Prostate gland (tissue), 2 donors: ENCODE results near the gene DCTN2. TPM values are rescaled to one million over a fixed set of nuclear protein-coding genes. Genes with fewer than 3 reads are reported as not detected.
"Not testable (repeated sequence)": the region's sequence is repeated elsewhere in the genome, so short reads cannot be mapped to it uniquely, and the experiment has no call there.

Source experiments
- DNase-seq: peaks from one replicate; pipeline ENCODE4 v3.0.0-alpha.2; 2019; ENCODE audit warnings: low spot score
- H3K27ac ChIP-seq, 2 donors: fragments of 200-600 bp; sonication (generic); 2 replicates each; pipeline ENCODE4 v1.5.1; 2017 to 2019
- H3K27me3 ChIP-seq: fragments of 200-600 bp; sonication (generic); replicated peaks from 2 replicates; pipeline ENCODE4 v1.5.1; 2019; ENCODE audit not compliant: insufficient read depth
- H3K36me3 ChIP-seq, 2 donors: fragments of 200-600 bp; sonication (generic); 1 replicate in 1 of 2; 2 replicates in 1 of 2; pipeline versions ENCODE4 v1.5.1 to v1.8.1; 2017 to 2019
- H3K4me1 ChIP-seq: fragments of 200-600 bp; sonication (generic); replicated peaks from 2 replicates; pipeline ENCODE4 v1.5.1; 2019
- H3K4me3 ChIP-seq, 2 donors: fragments of 200-600 bp; sonication (generic); 2 replicates each; pipeline ENCODE4 v1.5.1; 2017 to 2019
- H3K9me3 ChIP-seq: fragments of 200-600 bp; sonication (generic); 2 replicates; pipeline ENCODE4 v1.5.1; 2017
- CTCF ChIP-seq, 4 experiments: fragments of 200-600 bp in 2 of 4; fragments of 450-650 bp in 2 of 4; sonication (generic) in 2 of 4; IDR thresholded peaks; 1 replicate in 3 of 4; 2 replicates in 1 of 4; pipeline ENCODE4 v1.5.1; 2016 to 2019; ENCODE audit warnings: antibody characterized with exemption in 4 of 4, mild to moderate bottlenecking in 2 of 4, moderate library complexity in 2 of 4
- POLR2A ChIP-seq: fragments of 450-650 bp; IDR thresholded peaks from one replicate; pipeline ENCODE4 v1.6.1; 2016; ENCODE audit warnings: antibody characterized with exemption, mild to moderate bottlenecking
- POLR2AphosphoS5 ChIP-seq: sonication (generic); formaldehyde crosslinking; IDR thresholded peaks from one replicate; pipeline ENCODE4 v1.6.1; 2017; ENCODE audit warnings: antibody characterized with exemption
- WGBS: methylation state at CpG from one replicate; pipeline ENCODE4 v1.1.5; 2018; 5-methylcytosine and 5-hydroxymethylcytosine counted together
- intact Hi-C: fragments of 100-400 bp; cut with DNase I; formaldehyde crosslinking; loops from one replicate; pipeline ENCODE4 v1.14.2; 2022
- total RNA-seq, 2 donors: library from RNA; depleted of rRNA; stranded (reverse); fragments of >200 nt; gene quantifications; one replicate each; pipeline ENCODE4 v1.1.0, GENCODE V29; 2016

Gene DCTN2
- total RNA-seq, 2 donors from 2014 or later = 131 to 157 TPM

GRCh38 chr12:57498571-57498970 lies 48.4 kb downstream of the DCTN2 start:
- peaks cover 4 to 8% of the 10 kb centered on the region in 2 donors for H3K36me3 ChIP-seq
- H3K4me1 ChIP-seq = no peaks in the 10 kb centered on the region
- no peaks in the 10 kb centered on the region for H3K9me3 ChIP-seq
- H3K27ac ChIP-seq = no peak overlapping the region
- WGBS = 89% methylated on average over 4 of the region's 4 CpGs
- H3K4me3 ChIP-seq = no peak overlapping the region
- no peak for TF ChIP-seq CTCF (IDR thresholded peaks at IDR 0.05)
- TF ChIP-seq POLR2A = no peak
- DNase-seq = no peak
- intact Hi-C loops = no loop called here
- H3K27me3 ChIP-seq = no peaks in the 10 kb centered on the region

GRCh38 chr12:57498132-57498502 lies 48.9 kb downstream of the DCTN2 start:
- Histone ChIP-seq H3K27ac (no peak overlapping the region), H3K4me3 (no peak overlapping the region), H3K36me3 (peaks cover 4 to 8% of the 10 kb centered on the region in 2 donors), H3K9me3 (no peaks in the 10 kb centered on the region), H3K4me1 (no peaks in the 10 kb centered on the region), H3K27me3 (no peaks in the 10 kb centered on the region)
- 78% methylated on average over 9 of the region's 9 CpGs for WGBS
- DNase-seq = no peak
- intact Hi-C loops = no loop called here
- TF ChIP-seq CTCF (IDR thresholded peaks at IDR 0.05) (no peak), POLR2AphosphoS5 (no peak), POLR2A (no peak)

- peaks cover 4 to 8% of the 10 kb centered on the region in 2 donors for H3K36me3 ChIP-seq
- H3K4me1 ChIP-seq = no peaks in the 10 kb centered on the region
- no peaks in the 10 kb centered on the region for H3K27me3 ChIP-seq
- TF ChIP-seq CTCF (IDR thresholded peaks at IDR 0.05) (no peak), POLR2AphosphoS5 (no peak), POLR2A (no peak)
- no peaks in the 10 kb centered on the region for H3K9me3 ChIP-seq
- no peak overlapping the region for H3K27ac ChIP-seq
- no peak for DNase-seq
- intact Hi-C loops = no loop called here
- WGBS = 93% methylated on average over 12 of the region's 12 CpGs
- no peak overlapping the region for H3K4me3 ChIP-seq
These were observed 49.5 kb downstream of the DCTN2 start for GRCh38 chr12:57497223-57498131.

GRCh38 chr12:57496822-57497221 lies 50.2 kb downstream of the DCTN2 start:
- no peak overlapping the region for H3K4me3 ChIP-seq
- peaks cover 4 to 8% of the 10 kb centered on the region in 2 donors for H3K36me3 ChIP-seq
- H3K9me3 ChIP-seq = no peaks in the 10 kb centered on the region
- H3K27ac ChIP-seq = no peak overlapping the region
- no peak for DNase-seq
- no peaks in the 10 kb centered on the region for H3K27me3 ChIP-seq
- intact Hi-C loops = no loop called here
- TF ChIP-seq POLR2AphosphoS5 (no peak), POLR2A (no peak), CTCF (IDR thresholded peaks at IDR 0.05) (no peak)
- no peaks in the 10 kb centered on the region for H3K4me1 ChIP-seq

- WGBS = 92% methylated on average over 19 of the region's 48 CpGs
- H3K36me3 ChIP-seq, H3K9me3 ChIP-seq, DNase-seq, intact Hi-C loops, H3K27ac ChIP-seq, H3K27me3 ChIP-seq, H3K4me3 ChIP-seq, H3K4me1 ChIP-seq: not testable (repeated sequence)
These were observed 51.8 kb downstream of the DCTN2 start for GRCh38 chr12:57495051-57495701.
